ENCODE measurements around the gene PRRC2A.

DNA sequence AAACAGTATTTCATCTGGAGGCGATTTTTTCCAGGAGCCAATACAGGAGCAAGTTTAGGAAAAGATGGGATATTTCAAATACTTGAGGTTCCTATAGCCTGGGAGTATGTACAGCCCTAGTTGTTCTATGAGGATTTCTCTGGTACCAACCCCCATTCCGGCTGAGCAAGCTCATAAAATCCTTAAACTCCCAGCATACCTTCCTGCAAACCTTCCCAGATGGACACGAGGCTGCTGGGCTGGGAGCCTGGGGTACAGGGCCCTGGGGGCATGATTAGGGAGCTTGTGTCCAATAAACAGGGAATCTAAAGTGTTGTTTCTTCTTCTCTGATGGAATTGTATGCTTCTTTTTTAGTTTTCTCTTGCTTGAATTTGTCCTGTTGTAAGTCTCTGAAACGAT lies 1.5 kb downstream of the PRRC2A start:
- no peak for TF ChIP-seq POLR2A (IDR thresholded peaks at IDR 0.05)
- TF ChIP-seq, protein P1, sequence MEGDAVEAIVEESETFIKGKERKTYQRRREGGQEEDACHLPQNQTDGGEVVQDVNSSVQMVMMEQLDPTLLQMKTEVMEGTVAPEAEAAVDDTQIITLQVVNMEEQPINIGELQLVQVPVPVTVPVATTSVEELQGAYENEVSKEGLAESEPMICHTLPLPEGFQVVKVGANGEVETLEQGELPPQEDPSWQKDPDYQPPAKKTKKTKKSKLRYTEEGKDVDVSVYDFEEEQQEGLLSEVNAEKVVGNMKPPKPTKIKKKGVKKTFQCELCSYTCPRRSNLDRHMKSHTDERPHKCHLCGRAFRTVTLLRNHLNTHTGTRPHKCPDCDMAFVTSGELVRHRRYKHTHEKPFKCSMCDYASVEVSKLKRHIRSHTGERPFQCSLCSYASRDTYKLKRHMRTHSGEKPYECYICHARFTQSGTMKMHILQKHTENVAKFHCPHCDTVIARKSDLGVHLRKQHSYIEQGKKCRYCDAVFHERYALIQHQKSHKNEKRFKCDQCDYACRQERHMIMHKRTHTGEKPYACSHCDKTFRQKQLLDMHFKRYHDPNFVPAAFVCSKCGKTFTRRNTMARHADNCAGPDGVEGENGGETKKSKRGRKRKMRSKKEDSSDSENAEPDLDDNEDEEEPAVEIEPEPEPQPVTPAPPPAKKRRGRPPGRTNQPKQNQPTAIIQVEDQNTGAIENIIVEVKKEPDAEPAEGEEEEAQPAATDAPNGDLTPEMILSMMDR (IDR thresholded peaks at IDR 0.05), result no peak
- no peak for TF ChIP-seq POLR2AphosphoS5 (IDR thresholded peaks at IDR 0.05)
